HCT116 (cell line): ENCODE data around the gene CLRN1. TPM values are rescaled to one million over a fixed set of nuclear protein-coding genes. Genes with fewer than 3 reads are reported as not detected.

Experiments
- ATAC-seq: fragments of 200-7000 bp; cut with Tn5 transposase; 2 replicates; pipeline ENCODE4 v1.9.1; 2020; ENCODE audit warnings: mild to moderate bottlenecking, moderate library complexity
- BruUV-seq: library from RNA; stranded (reverse); fragments of 400-500 nt; replicated peaks from 2 replicates; lab custom pipeline; 2021; lab: Mats Ljungman, UMichigan
- CTCF ChIA-PET: fragments of 300-600 bp; sonication (Branson Sonifier 250); formaldehyde crosslinking; loops from one replicate; lab custom pipeline; 2021; ENCODE audit warnings: antibody characterized with exemption; lab: Charles Lee
- POLR2A ChIA-PET: fragments of 300-600, 350-600 bp; sonication (Branson Sonifier 250); formaldehyde crosslinking; loops from one replicate; lab custom pipeline; 2021; ENCODE audit warnings: antibody characterized with exemption; lab: Charles Lee
- RAD21 ChIA-PET, 2 experiments: fragments of 300-600 bp; sonication (Branson Sonifier 250); formaldehyde crosslinking; loops; one replicate each; lab custom pipeline; 2023; ENCODE audit warnings: low total read pairs in 2 of 2; ENCODE audit not compliant: uncharacterized antibody in 2 of 2, unreplicated experiment in 2 of 2, low non-redundant PET in 1 of 2; lab: Charles Lee
- DNase-seq: peaks from one replicate; pipeline ENCODE4 v3.0.0-alpha.2; 2010; ENCODE audit warnings: low read depth, low spot score
- H2AFZ ChIP-seq: fragments of 200-600 bp; shearing (Covaris generic), sonication (generic); 2 replicates; pipeline ENCODE4 v1.6.1; 2017; ENCODE audit warnings: low read depth, mixed run types, mixed read lengths, antibody characterized with exemption, low read length; ENCODE audit not compliant: poor library complexity, severe bottlenecking
- H3K27ac ChIP-seq: 2 replicates; pipeline ENCODE4 v1.5.1; 2012; ENCODE audit warnings: low read depth, low read length
- H3K27me3 ChIP-seq: fragments of 200-600 bp; sonication (generic); 2 replicates; pipeline ENCODE4 v1.6.1; 2016; ENCODE audit warnings: mixed run types, low read length, mixed read lengths; ENCODE audit not compliant: insufficient read depth
- H3K36me3 ChIP-seq, 2 experiments: fragments of 200-500 bp in 1 of 2; fragments of 200-600 bp in 1 of 2; sonication (Bioruptor generic) in 1 of 2; sonication (generic) in 1 of 2; 2 replicates each; pipeline versions ENCODE4 v1.5.1 to v1.6.1; 2014 to 2016; ENCODE audit warnings: low read length in 2 of 2, inconsistent platforms in 1 of 2, mixed read lengths in 1 of 2, mixed run types in 1 of 2; ENCODE audit not compliant: insufficient read depth in 2 of 2, control insufficient read depth in 1 of 2
- H3K4me1 ChIP-seq, 2 experiments: fragments of 200-600 bp in 1 of 2; sonication (generic) in 1 of 2; 2 replicates each; pipeline versions ENCODE4 v1.5.1 to v1.6.1; 2012 to 2017; ENCODE audit warnings: low read length in 2 of 2, inconsistent platforms in 1 of 2, mild to moderate bottlenecking in 1 of 2, mixed read lengths in 1 of 2, mixed run types in 1 of 2, moderate library complexity in 1 of 2; ENCODE audit not compliant: insufficient read depth in 2 of 2, control insufficient read depth in 1 of 2
- H3K4me2 ChIP-seq: fragments of 200-600 bp; sonication (generic); 2 replicates; pipeline ENCODE4 v1.6.1; 2017; ENCODE audit warnings: mixed run types, low read length, mixed read lengths
- H3K4me3 ChIP-seq, 2 experiments: fragments of 200-600 bp in 1 of 2; sonication (generic) in 1 of 2; replicated peaks in 1 of 2; 2 replicates each; pipeline ENCODE4 v1.5.1; 2011 to 2016; ENCODE audit warnings: low read length in 2 of 2, control low read depth in 1 of 2, low read depth in 1 of 2, mild to moderate bottlenecking in 1 of 2, mixed read lengths in 1 of 2, mixed run types in 1 of 2
- H3K79me2 ChIP-seq: fragments of 200-600 bp; sonication (generic); 2 replicates; pipeline ENCODE4 v1.6.1; 2017; ENCODE audit warnings: mild to moderate bottlenecking, mixed run types, low read length, moderate library complexity, mixed read lengths; ENCODE audit not compliant: insufficient read depth
- H3K9ac ChIP-seq: fragments of 200-600 bp; sonication (generic); 2 replicates; pipeline ENCODE4 v1.6.1; 2016; ENCODE audit warnings: low read length, mixed read lengths
- H3K9me2 ChIP-seq: fragments of 200-600 bp; sonication (generic), shearing (Covaris generic); 2 replicates; pipeline ENCODE4 v1.6.1; 2017; ENCODE audit warnings: mixed run types, mild to moderate bottlenecking, moderate library complexity; ENCODE audit not compliant: insufficient read depth
- H3K9me3 ChIP-seq, 2 experiments: fragments of 200-500 bp in 1 of 2; fragments of 200-600 bp in 1 of 2; sonication (Bioruptor generic) in 1 of 2; sonication (generic) in 1 of 2; 2 replicates each; pipeline ENCODE4 v1.6.1; 2014 to 2017; ENCODE audit warnings: low read length in 2 of 2, mixed read lengths in 2 of 2, inconsistent platforms in 1 of 2, low read depth in 1 of 2, mild to moderate bottlenecking in 1 of 2, mixed run types in 1 of 2, moderate library complexity in 1 of 2; ENCODE audit not compliant: control insufficient read depth in 1 of 2, insufficient read depth in 1 of 2
- H4K20me1 ChIP-seq: fragments of 200-600 bp; sonication (generic), shearing (Covaris generic); 2 replicates; pipeline ENCODE4 v1.6.1; 2017; ENCODE audit warnings: mixed run types, mild to moderate bottlenecking, moderate library complexity; ENCODE audit not compliant: insufficient read depth
- CEBPB ChIP-seq: IDR thresholded peaks from 2 replicates; pipeline ENCODE4 v1.6.1; 2012; ENCODE audit warnings: low read depth
- EGR1 ChIP-seq: IDR thresholded peaks from 2 replicates; pipeline ENCODE4 v1.6.1; 2012; ENCODE audit warnings: low read depth
- EZH2 ChIP-seq: fragments of 200-600 bp; sonication (generic); IDR thresholded peaks from 2 replicates; pipeline ENCODE4 v1.6.1; 2017; ENCODE audit warnings: antibody characterized with exemption, mixed run types
- JUND ChIP-seq: IDR thresholded peaks from 2 replicates; pipeline ENCODE4 v1.6.1; 2012
- POLR2A ChIP-seq: IDR thresholded peaks from 2 replicates; pipeline ENCODE4 v1.7.0; 2011; ENCODE audit warnings: borderline replicate concordance; ENCODE audit not compliant: insufficient read depth, insufficient read length; ENCODE audit errors: extremely low read depth
- SRF ChIP-seq: IDR thresholded peaks from 2 replicates; pipeline ENCODE4 v1.6.1; 2012; ENCODE audit warnings: low read depth
- YY1 ChIP-seq: IDR thresholded peaks from 2 replicates; pipeline ENCODE4 v1.6.1; 2011; ENCODE audit warnings: low read length, low read depth, moderate library complexity, mild to moderate bottlenecking; ENCODE audit not compliant: insufficient replicate concordance; ENCODE audit errors: extremely low read depth
- ZFX ChIP-seq: fragments of 450-650 bp; IDR thresholded peaks from 2 replicates; pipeline ENCODE4 v1.6.1; 2017
- intact Hi-C: fragments of 100-400 bp; cut with micrococcal nuclease; formaldehyde crosslinking; loops from 2 replicates; pipeline ENCODE4 v1.10.0; 2022
- total RNA-seq: library from RNA; stranded (reverse); gene quantifications from one replicate; pipeline ENCODE4 v1.2.1, GENCODE V29; 2021; ENCODE audit not compliant: unreplicated experiment
- TF ChIP-seq, protein P1 (sequence below): IDR thresholded peaks from 2 replicates; pipeline ENCODE4 v1.6.1; 2012
- TF ChIP-seq, protein P2 (sequence below), 3 experiments: fragments of 200-600 bp in 1 of 3; sonication (generic) in 1 of 3; IDR thresholded peaks in 2 of 3; conservative IDR thresholded peaks in 1 of 3; 2 replicates each; pipeline ENCODE4 v1.5.1; 2012 to 2017; ENCODE audit warnings: low read depth in 2 of 3, low read length in 2 of 3, antibody characterized with exemption in 1 of 3, borderline replicate concordance in 1 of 3, control low read depth in 1 of 3, mild to moderate bottlenecking in 1 of 3, mixed read lengths in 1 of 3, mixed run types in 1 of 3, moderate library complexity in 1 of 3; ENCODE audit not compliant: insufficient read depth in 1 of 3

The CLRN1 gene
- total RNA-seq, 1 experiment from 2014 or later: not detected

DNA sequence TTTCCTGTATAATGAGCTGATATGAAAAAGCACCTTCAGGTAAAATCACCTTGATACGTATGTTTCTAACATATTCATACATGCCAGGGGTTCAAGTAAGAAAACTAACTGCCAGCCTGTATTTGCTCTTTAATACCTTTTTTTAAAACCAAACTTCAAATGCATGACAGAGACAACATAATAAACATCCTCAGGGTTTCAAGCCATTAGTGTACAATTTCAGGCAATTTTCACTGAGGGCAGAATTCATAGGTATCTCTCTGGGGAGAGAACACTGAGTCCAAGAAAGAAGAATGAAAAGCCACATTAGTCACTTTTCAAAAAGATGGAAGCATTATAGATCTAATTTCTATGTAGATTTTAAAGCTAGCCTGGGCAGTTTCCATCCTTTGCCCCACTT lies 94.2 kb downstream of the CLRN1 start:
- Histone ChIP-seq H3K36me3 (no peaks in the 10 kb centered on the region), H3K79me2 (no peaks in the 10 kb centered on the region), H2AFZ (no peak overlapping the region), H3K9me3 (no peaks in the 10 kb centered on the region), H3K9me2 (no peaks in the 10 kb centered on the region), H3K9ac (no peak overlapping the region), H3K4me1 (no peaks in the 10 kb centered on the region), H3K4me3 (no peak overlapping the region), H3K4me2 (no peak overlapping the region), H3K27me3 (no peaks in the 10 kb centered on the region), H4K20me1 (no peaks in the 10 kb centered on the region), H3K27ac (no peak overlapping the region)
- no TSS peak for BruUV-seq
- no peak for DNase-seq
- ChIA-PET RAD21 (no interaction called here), POLR2A (no interaction called here), CTCF (no interaction called here)
- no peak for ATAC-seq
- intact Hi-C loops: no loop called here
- TF ChIP-seq ZFX (no peak), EGR1 (no peak), YY1 (no peak), EZH2 (no peak)
- TF ChIP-seq, protein P1, sequence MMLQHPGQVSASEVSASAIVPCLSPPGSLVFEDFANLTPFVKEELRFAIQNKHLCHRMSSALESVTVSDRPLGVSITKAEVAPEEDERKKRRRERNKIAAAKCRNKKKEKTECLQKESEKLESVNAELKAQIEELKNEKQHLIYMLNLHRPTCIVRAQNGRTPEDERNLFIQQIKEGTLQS: no peak
- TF ChIP-seq, protein P2, sequence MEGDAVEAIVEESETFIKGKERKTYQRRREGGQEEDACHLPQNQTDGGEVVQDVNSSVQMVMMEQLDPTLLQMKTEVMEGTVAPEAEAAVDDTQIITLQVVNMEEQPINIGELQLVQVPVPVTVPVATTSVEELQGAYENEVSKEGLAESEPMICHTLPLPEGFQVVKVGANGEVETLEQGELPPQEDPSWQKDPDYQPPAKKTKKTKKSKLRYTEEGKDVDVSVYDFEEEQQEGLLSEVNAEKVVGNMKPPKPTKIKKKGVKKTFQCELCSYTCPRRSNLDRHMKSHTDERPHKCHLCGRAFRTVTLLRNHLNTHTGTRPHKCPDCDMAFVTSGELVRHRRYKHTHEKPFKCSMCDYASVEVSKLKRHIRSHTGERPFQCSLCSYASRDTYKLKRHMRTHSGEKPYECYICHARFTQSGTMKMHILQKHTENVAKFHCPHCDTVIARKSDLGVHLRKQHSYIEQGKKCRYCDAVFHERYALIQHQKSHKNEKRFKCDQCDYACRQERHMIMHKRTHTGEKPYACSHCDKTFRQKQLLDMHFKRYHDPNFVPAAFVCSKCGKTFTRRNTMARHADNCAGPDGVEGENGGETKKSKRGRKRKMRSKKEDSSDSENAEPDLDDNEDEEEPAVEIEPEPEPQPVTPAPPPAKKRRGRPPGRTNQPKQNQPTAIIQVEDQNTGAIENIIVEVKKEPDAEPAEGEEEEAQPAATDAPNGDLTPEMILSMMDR (IDR thresholded peaks at IDR 0.05 in 2 of 3, conservative IDR thresholded peaks at IDR 0.05 in 1 of 3; ENCODE audit: borderline replicate concordance in 1 of 3, insufficient read depth in 1 of 3, low read depth in 2 of 3, low read length in 2 of 3): no peak

DNA sequence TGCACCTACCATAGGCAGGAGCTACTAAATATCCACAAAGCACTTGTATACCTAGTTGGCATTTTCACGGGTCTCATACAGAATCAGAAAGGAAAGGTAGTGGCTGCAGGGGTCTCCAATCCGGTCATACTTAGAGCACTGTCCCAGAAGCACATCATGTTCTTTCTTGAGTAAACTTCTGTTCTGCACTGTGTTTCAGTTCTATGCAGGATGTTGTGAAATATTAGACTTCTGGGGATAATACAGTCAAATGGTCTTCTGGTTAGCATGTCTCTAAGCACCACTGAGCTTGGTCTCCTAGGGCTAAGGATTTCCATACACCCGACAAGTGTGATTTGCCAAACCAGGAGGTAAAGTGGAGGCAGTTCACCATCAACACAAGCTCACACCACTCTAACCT lies 95.2 kb downstream of the CLRN1 start:
- Histone ChIP-seq H3K4me1 (no peaks in the 10 kb centered on the region), H2AFZ (no peak overlapping the region), H3K4me3 (no peak overlapping the region), H3K79me2 (no peaks in the 10 kb centered on the region), H3K9me3 (no peaks in the 10 kb centered on the region), H3K9me2 (no peaks in the 10 kb centered on the region), H3K4me2 (no peak overlapping the region), H3K27me3 (no peaks in the 10 kb centered on the region), H3K9ac (no peak overlapping the region), H3K36me3 (no peaks in the 10 kb centered on the region), H4K20me1 (no peaks in the 10 kb centered on the region), H3K27ac (no peak overlapping the region)
- BruUV-seq: no TSS peak
- ChIA-PET CTCF (no interaction called here), POLR2A (no interaction called here), RAD21 (no interaction called here)
- intact Hi-C loops: no loop called here
- no peak for ATAC-seq
- DNase-seq: no peak
- TF ChIP-seq JUND (no peak), POLR2A (no peak), CEBPB (no peak), SRF (no peak), EGR1 (no peak)
- TF ChIP-seq, protein P2 (IDR thresholded peaks at IDR 0.05 in 2 of 3, conservative IDR thresholded peaks at IDR 0.05 in 1 of 3; ENCODE audit: borderline replicate concordance in 1 of 3, insufficient read depth in 1 of 3, low read depth in 2 of 3, low read length in 2 of 3): no peak
